ENCODE data around the gene MEF2C. TPM values are rescaled to one million over a fixed set of nuclear protein-coding genes. Genes with fewer than 3 reads are reported as not detected.
A peak's percentile ranks its signal among the peaks of the same experiment; 100 is the strongest.

MEF2C gene
- total RNA-seq, 1 experiment from 2014 or later: 3.4 TPM

DNA sequence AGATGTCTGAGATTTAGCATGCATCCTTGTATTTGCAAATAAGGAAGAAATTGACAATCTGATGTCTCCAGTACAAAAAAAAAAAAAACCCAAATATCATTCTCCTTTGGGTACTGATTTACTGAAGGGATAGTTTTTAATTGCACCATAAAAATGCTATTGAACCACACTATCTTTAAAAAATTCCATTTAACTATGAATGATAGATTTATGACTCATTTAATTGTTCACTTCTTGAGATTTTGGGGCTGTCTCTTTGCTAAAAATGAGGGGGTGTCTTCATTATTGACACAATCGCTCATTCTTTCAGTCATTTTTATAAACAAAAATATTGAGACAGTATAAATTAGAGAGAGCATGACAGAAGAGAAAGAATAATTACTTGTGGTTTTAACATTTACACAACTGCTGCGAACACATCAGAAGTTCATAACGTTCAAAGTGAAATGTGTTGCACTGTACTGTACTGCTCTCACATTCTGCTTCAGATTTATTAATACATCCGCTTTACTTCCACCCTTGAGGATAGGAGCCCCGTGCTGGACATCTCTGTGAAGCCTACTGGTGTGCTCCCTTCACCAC is 142.3 kb downstream of the MEF2C start:
- DNase-seq: no peak
- no peaks in the 10 kb centered on the region for H3K27me3 ChIP-seq (ENCODE audit: control insufficient read depth, insufficient read depth, low read length)
- no peaks in the 10 kb centered on the region for H3K36me3 ChIP-seq (replicated peaks; ENCODE audit: control insufficient read depth, insufficient read depth, low read length)
- H3K4me3 ChIP-seq (ENCODE audit: insufficient read depth, low read depth, low read length): no peak overlapping the region

GRCh38 chr5:88736494-88736893 is 146.5 kb downstream of the MEF2C start:
- no peak overlapping the region for H3K4me3 ChIP-seq (ENCODE audit: insufficient read depth, low read depth, low read length)
- H3K36me3 ChIP-seq (replicated peaks; ENCODE audit: control insufficient read depth, insufficient read depth, low read length): no peaks in the 10 kb centered on the region
- DNase-seq: no peak
- no peaks in the 10 kb centered on the region for H3K27me3 ChIP-seq (ENCODE audit: control insufficient read depth, insufficient read depth, low read length)

- no peaks in the 10 kb centered on the region for H3K36me3 ChIP-seq (replicated peaks; ENCODE audit: control insufficient read depth, insufficient read depth, low read length)
- no peaks in the 10 kb centered on the region for H3K27me3 ChIP-seq (ENCODE audit: control insufficient read depth, insufficient read depth, low read length)
- DNase-seq: no peak
- H3K4me3 ChIP-seq (ENCODE audit: insufficient read depth, low read depth, low read length): no peak overlapping the region
Measured at GRCh38 chr5:88734983-88735382, 148.0 kb downstream of the MEF2C start.

DNA sequence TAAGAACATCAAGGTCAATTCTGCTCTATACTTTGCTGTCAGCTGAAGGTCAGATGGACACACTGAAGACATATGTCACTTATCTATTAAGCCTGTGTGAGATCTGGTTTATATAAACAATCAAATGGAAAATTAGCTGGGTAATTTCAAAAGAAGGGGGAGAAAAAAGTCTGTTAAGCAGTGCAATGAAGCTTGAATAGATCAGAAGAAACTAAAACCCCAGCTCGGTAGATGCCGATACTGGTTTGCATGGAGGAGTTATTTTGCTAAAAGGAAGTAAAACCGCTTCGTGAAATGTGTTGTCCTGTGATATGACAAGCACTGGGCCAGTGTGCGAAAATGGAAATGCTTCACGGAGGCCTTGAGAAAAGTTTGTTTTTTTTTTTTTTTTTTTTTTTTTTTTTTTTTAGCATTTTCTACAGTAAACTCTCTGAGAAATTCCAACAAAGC is 148.8 kb downstream of the MEF2C start:
- no peak for DNase-seq
- no peak overlapping the region for H3K4me3 ChIP-seq (ENCODE audit: insufficient read depth, low read depth, low read length)

GRCh38 chr5:88732862-88733261 is 150.1 kb downstream of the MEF2C start:
- Histone ChIP-seq H3K4me3 (ENCODE audit: insufficient read depth, low read depth, low read length) (no peak overlapping the region), H3K36me3 (replicated peaks; ENCODE audit: control insufficient read depth, insufficient read depth, low read length) (no peaks in the 10 kb centered on the region), H3K27me3 (ENCODE audit: control insufficient read depth, insufficient read depth, low read length) (no peaks in the 10 kb centered on the region)
- no peak for DNase-seq

More for the DNA sequence above, 148.8 kb downstream of the MEF2C start:
- Histone ChIP-seq H3K27me3 (ENCODE audit: control insufficient read depth, insufficient read depth, low read length) (no peaks in the 10 kb centered on the region), H3K36me3 (replicated peaks; ENCODE audit: control insufficient read depth, insufficient read depth, low read length) (no peaks in the 10 kb centered on the region)

GRCh38 chr5:88732181-88732633 is 150.8 kb downstream of the MEF2C start:
- no peaks in the 10 kb centered on the region for H3K36me3 ChIP-seq (replicated peaks; ENCODE audit: control insufficient read depth, insufficient read depth, low read length)
- no peak for DNase-seq
- no peak overlapping the region for H3K4me3 ChIP-seq (ENCODE audit: insufficient read depth, low read depth, low read length)
- no peaks in the 10 kb centered on the region for H3K27me3 ChIP-seq (ENCODE audit: control insufficient read depth, insufficient read depth, low read length)

DNA sequence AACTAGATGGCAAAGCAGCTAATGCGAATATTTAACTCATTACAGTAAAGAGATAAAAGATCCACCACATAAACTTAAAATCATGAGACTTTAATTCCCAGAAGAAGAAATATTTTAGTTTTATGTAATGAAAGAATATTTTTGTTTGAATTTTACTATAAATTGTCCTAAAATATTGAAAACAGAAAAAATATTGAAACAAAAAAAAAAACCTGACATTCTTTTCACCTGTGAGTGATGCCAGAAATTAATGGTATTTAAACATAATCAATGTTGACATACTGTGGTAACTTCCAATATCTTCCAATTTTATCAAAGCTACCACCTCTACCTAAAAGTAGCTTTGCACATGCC is 153.2 kb downstream of the MEF2C start:
- no peaks in the 10 kb centered on the region for H3K27me3 ChIP-seq (ENCODE audit: control insufficient read depth, insufficient read depth, low read length)
- no peaks in the 10 kb centered on the region for H3K36me3 ChIP-seq (replicated peaks; ENCODE audit: control insufficient read depth, insufficient read depth, low read length)
- H3K4me3 ChIP-seq (ENCODE audit: insufficient read depth, low read depth, low read length): no peak overlapping the region
- no peak for DNase-seq

DNA sequence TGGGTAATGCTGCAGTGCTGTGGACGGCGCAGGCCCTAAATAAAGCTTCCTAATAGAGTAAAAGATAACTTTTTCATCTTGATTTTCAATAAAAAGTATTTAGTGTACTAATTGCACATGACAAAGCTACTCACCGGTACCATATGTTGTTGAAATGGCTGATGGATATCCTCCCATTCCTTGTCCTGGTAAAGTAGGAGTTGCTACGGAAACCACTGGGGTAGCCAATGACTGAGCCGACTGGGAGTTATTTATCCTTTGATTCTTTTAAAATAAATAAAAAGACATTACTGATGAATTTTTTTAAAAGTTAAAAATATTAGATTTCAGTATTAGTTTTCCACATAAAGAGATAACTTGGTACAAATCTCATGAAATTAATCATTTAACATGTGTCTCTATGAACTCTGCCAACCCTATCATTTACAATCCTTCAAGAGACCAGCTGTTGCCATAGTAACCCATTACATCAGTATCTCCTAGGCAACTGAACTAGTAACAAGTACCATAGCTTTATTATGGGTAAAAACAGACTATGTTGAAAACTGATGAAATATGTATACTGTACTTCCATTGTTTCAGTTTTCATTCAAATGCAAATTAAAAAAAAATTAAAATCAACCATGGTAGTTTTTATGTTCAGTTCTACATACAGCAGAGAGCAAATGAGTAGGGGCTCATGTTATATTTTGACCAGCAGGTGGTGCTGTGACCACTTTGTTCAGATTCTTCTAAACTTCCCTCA is 153.7 kb downstream of the MEF2C start:
- Histone ChIP-seq H3K27me3 (ENCODE audit: control insufficient read depth, insufficient read depth, low read length) (no peaks in the 10 kb centered on the region), H3K36me3 (replicated peaks; ENCODE audit: control insufficient read depth, insufficient read depth, low read length) (no peaks in the 10 kb centered on the region), H3K4me3 (ENCODE audit: insufficient read depth, low read depth, low read length) (no peak overlapping the region)
- peak; percentile 23 for DNase-seq

GRCh38 chr5:88727705-88728313 is 155.2 kb downstream of the MEF2C start:
- H3K4me3 ChIP-seq (ENCODE audit: insufficient read depth, low read depth, low read length): no peak overlapping the region
- H3K27me3 ChIP-seq (ENCODE audit: control insufficient read depth, insufficient read depth, low read length): peaks cover 6% of the 10 kb centered on the region; the same call in 1 of the 2 replicates
- no peaks in the 10 kb centered on the region for H3K36me3 ChIP-seq (replicated peaks; ENCODE audit: control insufficient read depth, insufficient read depth, low read length)
- DNase-seq: no peak

GRCh38 chr5:88725454-88725853 is 157.5 kb downstream of the MEF2C start:
- no peak for DNase-seq
- no peaks in the 10 kb centered on the region for H3K36me3 ChIP-seq (replicated peaks; ENCODE audit: control insufficient read depth, insufficient read depth, low read length)
- no peak overlapping the region for H3K4me3 ChIP-seq (ENCODE audit: insufficient read depth, low read depth, low read length)
- peaks cover 10% of the 10 kb centered on the region; the same call in 1 of the 2 replicates for H3K27me3 ChIP-seq (ENCODE audit: control insufficient read depth, insufficient read depth, low read length)

DNA sequence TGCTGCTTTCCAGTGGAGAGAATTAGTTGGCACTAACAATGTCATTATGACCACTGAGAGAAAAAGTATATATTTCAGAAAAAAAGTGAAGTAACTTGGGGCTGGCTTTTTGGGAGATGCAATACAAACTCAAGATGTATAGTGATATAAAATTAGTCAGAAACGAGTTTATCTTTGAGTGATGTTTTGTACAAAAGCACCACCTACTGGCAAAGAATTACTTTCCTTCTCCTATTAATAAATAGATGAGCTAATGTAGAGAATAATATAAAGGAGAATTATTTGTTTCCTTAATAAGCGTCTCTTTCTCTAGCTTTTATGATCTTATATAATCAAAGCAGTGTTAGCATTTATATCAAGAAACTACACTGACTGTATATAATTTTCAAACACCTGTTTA is 158.8 kb downstream of the MEF2C start:
- no peaks in the 10 kb centered on the region for H3K36me3 ChIP-seq (replicated peaks; ENCODE audit: control insufficient read depth, insufficient read depth, low read length)
- no peak overlapping the region for H3K4me3 ChIP-seq (ENCODE audit: insufficient read depth, low read depth, low read length)
- no peak for DNase-seq
- peaks cover 10% of the 10 kb centered on the region; the same call in 1 of the 2 replicates for H3K27me3 ChIP-seq (ENCODE audit: control insufficient read depth, insufficient read depth, low read length)

GRCh38 chr5:88722546-88723073 is 160.4 kb downstream of the MEF2C start:
- H3K27me3 ChIP-seq (ENCODE audit: control insufficient read depth, insufficient read depth, low read length): peaks cover 10% of the 10 kb centered on the region; the same call in 1 of the 2 replicates
- H3K4me3 ChIP-seq (ENCODE audit: insufficient read depth, low read depth, low read length): no peak overlapping the region; the same call in 1 of the 2 replicates
- DNase-seq: no peak
- H3K36me3 ChIP-seq (replicated peaks; ENCODE audit: control insufficient read depth, insufficient read depth, low read length): no peaks in the 10 kb centered on the region

DNA sequence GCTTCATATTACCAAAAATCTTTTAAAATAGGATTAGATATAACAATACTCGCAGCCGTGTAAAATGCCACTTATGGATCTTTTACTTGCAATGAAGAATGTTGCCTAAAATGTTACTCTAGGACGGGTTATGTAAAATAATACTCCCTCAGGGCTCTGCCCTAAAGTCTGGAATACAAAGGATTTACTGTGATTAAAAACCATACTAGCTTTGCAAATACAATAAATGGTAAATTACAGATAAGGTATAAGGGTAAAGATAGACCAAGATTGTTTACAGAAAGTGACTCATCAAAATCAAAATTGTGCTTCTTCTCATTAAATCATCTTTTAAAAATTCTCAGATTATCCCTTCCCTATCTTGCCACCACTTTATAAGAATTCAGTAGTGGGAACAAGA is 163.6 kb downstream of the MEF2C start:
- Histone ChIP-seq H3K27me3 (ENCODE audit: control insufficient read depth, insufficient read depth, low read length) (peaks cover 10% of the 10 kb centered on the region; the same call in 1 of the 2 replicates), H3K4me3 (ENCODE audit: insufficient read depth, low read depth, low read length) (no peak overlapping the region), H3K36me3 (replicated peaks; ENCODE audit: control insufficient read depth, insufficient read depth, low read length) (no peaks in the 10 kb centered on the region)
- DNase-seq: no peak

DNA sequence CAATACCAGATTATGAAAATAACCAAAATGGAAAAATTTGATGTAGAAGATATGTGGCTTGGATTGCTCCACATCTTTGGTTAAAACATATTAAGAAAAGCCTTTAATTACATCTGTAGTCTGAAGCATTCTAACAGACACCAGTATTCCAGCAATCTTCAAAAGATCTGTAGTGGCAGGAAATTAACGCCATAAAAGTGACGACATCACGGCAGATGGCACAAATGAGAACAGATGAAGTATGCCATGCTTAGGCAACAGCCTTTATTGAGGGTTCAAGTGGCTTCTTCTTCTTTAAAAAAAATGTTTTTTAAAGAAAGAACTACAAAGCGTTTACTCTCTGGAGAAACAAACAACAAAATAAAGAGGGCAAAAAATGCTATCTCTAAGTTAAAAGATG is 164.2 kb downstream of the MEF2C start:
- no peaks in the 10 kb centered on the region for H3K36me3 ChIP-seq (replicated peaks; ENCODE audit: control insufficient read depth, insufficient read depth, low read length)
- peaks cover 9% of the 10 kb centered on the region; the same call in 1 of the 2 replicates for H3K27me3 ChIP-seq (ENCODE audit: control insufficient read depth, insufficient read depth, low read length)

GRCh38 chr5:88716101-88716500 is 166.9 kb downstream of the MEF2C start:
- no peaks in the 10 kb centered on the region for H3K27me3 ChIP-seq (ENCODE audit: control insufficient read depth, insufficient read depth, low read length)
- no peak overlapping the region for H3K4me3 ChIP-seq (ENCODE audit: insufficient read depth, low read depth, low read length)
- no peaks in the 10 kb centered on the region for H3K36me3 ChIP-seq (replicated peaks; ENCODE audit: control insufficient read depth, insufficient read depth, low read length)
- DNase-seq: no peak

More for the DNA sequence above, 164.2 kb downstream of the MEF2C start:
- no peak overlapping the region for H3K4me3 ChIP-seq (ENCODE audit: insufficient read depth, low read depth, low read length)
- no peak for DNase-seq

Data from H7 (cell line).